GM10266 (cell line): ENCODE data around the gene CPTP.

Experiments used
- DNase-seq: peaks from one replicate; pipeline ENCODE4 v3.0.0; 2012; ENCODE audit errors: extremely low spot score
- TF ChIP-seq, protein P1 (sequence below): IDR thresholded peaks from 2 replicates; pipeline ENCODE4 v1.5.1; 2012; ENCODE audit warnings: mild to moderate bottlenecking, low read depth; ENCODE audit not compliant: control insufficient read depth, insufficient read depth; ENCODE audit errors: missing control alignments

The CPTP gene

DNA sequence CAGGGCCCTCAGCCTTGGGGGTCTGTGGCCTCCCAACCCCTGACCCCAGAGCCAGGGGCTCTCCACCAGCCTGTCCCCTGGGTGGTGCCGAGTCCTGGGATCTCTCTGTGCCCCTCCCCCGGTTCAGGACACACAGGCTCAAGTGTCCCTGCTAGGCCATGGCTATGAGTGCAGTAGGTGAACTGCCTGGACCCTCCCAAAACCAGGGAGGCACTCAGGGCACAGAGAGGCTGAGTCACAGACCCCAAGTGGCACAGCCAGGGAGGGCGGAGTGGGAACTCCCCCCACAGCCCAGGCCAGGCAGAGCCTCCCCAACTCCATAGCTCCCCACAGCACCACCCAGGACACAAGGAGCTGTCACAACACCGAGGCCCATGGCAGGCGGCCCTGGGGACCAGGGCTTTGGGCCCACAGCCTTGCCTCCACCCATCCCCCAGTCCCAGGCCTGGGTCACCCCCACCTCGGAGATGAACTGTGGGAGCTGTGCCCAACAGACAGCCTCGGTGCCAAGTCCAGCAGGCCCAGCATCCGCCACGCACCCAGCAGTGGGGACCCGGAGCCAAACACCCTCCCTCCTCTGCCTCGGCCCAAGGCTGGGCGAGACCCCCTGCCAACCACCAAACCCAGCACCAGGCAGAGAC, 21.4 kb downstream of the CPTP start:
- TF ChIP-seq, protein P1, sequence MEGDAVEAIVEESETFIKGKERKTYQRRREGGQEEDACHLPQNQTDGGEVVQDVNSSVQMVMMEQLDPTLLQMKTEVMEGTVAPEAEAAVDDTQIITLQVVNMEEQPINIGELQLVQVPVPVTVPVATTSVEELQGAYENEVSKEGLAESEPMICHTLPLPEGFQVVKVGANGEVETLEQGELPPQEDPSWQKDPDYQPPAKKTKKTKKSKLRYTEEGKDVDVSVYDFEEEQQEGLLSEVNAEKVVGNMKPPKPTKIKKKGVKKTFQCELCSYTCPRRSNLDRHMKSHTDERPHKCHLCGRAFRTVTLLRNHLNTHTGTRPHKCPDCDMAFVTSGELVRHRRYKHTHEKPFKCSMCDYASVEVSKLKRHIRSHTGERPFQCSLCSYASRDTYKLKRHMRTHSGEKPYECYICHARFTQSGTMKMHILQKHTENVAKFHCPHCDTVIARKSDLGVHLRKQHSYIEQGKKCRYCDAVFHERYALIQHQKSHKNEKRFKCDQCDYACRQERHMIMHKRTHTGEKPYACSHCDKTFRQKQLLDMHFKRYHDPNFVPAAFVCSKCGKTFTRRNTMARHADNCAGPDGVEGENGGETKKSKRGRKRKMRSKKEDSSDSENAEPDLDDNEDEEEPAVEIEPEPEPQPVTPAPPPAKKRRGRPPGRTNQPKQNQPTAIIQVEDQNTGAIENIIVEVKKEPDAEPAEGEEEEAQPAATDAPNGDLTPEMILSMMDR, result no peak
- no peak for DNase-seq

DNA sequence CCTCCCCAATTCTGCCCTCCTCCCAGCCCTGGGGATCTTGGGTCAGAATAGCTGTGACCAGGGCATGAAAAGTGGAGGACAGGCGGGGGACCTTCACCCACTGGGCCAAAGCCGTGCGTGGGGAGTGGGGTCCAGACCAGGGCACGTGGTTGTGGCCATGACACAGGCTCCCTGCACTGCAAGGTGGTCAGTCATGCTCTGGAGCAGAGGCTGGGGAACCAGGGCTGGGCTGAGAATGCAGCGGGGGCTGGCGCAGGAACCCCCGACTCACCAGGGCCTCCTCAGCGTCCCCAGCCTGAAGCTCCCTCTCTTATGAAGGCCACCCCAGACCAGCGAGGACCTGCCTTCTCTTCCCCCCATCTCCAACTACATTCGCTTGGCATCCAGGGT, 21.9 kb downstream of the CPTP start:
- TF ChIP-seq, protein P1, result no peak

DNA sequence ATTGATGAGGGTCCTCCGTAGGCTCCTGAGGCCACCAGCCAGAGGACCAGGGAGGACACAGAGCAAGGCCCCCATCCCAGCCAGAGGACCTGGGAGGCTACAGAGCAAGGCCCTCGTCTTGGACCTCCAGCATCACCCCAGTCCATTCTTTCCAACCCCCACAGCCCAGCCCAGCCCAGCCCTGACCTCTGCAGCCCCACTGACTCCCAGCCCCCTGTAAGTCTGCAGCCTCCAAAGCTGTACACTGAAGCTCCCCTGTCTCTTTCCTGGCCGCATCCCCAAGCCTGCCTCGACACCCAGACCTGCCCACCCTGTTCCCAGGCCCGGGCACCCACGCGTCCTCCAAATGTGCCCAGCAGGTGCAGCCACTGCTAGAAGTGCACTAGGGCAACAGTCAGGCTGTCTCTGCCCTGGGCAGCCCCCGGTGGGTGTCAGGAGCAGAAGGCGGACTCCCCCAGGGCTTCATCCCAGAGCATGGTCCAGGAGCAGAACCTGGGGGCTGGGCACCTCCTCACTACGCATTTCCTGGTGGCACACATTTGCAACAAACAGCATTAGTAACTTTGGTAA, 22.5 kb downstream of the CPTP start:
- TF ChIP-seq, protein P1, result no peak
- DNase-seq, result no peak

More for the DNA sequence above, 21.9 kb downstream of the CPTP start:
- DNase-seq, result no peak

DNA sequence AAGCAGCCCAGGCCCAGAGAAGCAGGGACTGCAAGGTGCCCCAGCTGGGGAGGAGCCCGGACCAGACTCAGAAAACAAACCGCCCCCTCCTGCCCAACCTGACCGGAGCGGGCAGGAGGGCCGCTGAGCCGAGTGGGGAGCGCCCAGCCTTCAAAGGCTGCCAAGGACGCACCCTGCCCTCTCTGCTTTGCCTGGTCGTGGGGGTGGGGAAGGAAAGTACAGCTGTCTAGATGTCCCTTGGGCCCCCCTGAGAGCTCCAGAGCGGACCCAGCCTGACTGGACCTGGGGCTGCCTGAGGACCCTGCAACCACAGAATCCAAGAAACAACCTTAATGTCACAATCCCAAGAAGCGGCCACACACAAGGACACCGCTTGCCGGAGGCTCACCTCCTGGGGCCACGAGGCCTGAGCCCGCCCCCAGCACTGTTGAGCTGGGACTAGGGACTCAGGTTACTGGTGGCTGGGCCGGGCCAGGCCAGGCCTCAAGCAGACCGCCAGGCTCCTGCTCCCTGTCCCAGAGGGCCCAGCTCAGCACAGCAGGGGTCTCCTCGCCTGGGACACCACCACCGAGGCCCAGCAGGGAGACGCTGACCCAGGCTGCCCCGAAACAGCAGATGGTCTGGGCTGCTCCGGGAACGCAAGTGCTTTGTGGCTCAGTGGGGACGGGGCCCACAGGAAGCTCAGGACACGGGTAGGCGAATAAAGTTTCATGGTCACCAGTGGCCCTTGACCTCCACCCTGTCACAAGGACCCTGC, 23.2 kb downstream of the CPTP start:
- TF ChIP-seq, protein P1, result no peak
- no peak for DNase-seq

DNA sequence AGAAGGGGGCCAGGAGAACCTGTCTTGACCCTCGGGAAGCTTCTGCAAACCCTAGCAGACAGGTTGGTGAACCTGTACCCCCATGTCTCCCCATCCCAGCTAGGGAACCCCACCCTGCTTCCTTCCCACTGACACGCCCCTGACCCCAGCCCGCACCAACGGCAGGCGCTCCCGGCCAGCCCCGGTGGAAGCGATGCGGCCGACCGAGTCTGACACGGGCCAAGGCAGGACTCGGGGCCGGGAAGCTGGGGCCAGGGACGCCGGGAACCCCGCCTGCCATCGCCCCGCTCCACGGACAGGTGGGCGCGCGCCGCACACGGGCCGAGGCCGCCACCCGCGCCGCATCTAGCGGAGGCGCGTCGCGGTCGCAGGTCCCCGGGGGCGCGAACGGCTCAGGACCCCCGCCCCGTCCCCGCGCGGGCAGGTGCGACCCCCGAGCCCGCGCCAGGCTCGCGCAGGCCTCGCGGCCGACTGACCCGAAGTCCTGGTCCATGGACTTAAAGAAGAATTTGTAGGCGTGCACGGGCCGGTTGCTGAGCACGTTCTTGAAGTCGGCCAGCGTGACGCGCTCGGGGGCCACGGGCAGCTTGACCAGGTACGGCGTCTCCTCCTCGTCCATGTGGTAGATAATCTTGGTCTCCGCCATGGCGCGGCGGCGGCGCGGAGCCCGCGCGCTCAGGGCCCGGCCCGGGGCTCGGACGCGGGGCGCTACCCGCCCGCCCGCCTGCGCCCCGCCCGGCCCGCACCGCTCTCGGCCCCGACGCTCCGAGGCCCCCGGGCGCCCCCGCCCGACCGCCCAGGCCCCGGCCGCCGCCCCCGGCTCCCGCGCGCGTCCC, 24.0 kb downstream of the CPTP start:
- DNase-seq, result no peak
- TF ChIP-seq, protein P1, result no peak

DNA sequence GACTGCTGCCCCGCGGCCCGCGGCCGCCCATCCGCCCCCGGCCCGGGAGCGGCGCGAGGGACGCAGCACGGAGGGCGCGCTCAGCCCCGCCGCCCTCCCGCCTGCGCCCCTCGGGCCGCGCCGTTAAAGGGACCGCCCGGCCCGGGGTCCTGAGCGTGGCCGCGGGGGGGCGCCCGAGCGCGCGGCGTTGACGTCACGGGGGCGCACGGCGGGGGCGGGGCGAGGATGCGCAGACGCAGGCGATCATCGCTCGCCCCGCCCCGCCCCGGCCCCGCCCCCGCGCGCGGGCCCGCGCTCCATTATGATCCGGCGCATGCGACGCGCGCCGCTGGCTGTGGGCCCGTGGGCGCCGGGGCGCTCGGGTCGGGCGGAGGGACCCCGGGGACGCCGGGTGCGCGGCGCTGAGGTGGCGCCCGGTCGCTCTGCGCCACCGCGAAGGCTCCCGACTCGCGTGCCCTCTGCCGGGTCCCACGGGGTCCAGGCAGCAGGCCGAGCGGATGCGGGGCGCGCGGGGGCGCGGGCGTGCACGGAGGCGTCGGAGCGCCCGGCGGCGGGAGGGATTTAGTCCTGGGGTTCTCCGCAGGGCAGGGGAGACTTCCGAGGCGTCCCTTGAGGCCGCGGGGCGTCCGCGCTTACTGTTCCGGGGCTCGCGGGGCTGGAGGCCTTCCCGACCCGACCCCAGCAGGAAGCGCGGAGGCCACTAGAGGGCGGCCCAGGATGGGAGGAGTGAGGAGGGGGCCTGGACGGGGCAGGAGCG, 24.8 kb downstream of the CPTP start, which contains the start of gene DVL1:
DVL1 (minus strand) TSS at position 163 of the 757 bp plus-strand sequence. CDS start 353 bp downstream, outside the sequence.
- peak; percentile 98 for DNase-seq

More for the DNA sequence above, 24.8 kb downstream of the CPTP start, which contains the start of gene DVL1:
- TF ChIP-seq, protein P1, result peak; percentile 74
